Measurements from ENCODE around the gene MBOAT2. TPM values are rescaled to one million over a fixed set of nuclear protein-coding genes. Genes with fewer than 3 reads are reported as not detected.

MBOAT2 gene
- total RNA-seq, 2 donors from 2014 or later: 34.3 to 51.1 TPM

DNA sequence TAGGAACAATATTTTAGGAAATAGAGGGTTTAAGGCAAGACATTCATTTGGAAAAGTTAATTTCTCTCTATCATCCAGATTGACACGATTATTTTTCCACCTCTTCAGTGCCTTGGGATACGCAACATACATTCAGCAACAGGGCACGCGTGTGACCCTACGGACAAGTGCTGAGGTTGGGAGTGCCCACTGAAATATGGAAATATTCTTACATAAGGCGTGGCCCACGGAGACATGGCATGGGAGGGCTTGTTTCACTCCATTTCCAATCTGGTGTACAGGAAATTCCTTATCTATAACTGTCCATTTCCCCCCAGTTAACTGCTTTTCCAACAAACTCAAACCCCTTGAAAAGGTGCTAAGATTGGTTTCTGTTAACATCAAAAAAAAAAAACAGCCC is 145.2 kb downstream of the MBOAT2 start:
- H3K9ac ChIP-seq (ENCODE audit: low read depth in 2 of 2, low read length in 2 of 2): no peak overlapping the region
- no peaks in the 10 kb centered on the region for H3K27me3 ChIP-seq
- H3K27ac ChIP-seq: no peak overlapping the region
- intact Hi-C loops (cut with DNase I): no loop called here
- no peaks in the 10 kb centered on the region for H3K4me1 ChIP-seq
- H3K4me3 ChIP-seq: no peak overlapping the region
- DNase-seq: no peak
- no peaks in the 10 kb centered on the region for H3K9me3 ChIP-seq
- no peaks in the 10 kb centered on the region for H3K36me3 ChIP-seq
- TF ChIP-seq, protein P1, sequence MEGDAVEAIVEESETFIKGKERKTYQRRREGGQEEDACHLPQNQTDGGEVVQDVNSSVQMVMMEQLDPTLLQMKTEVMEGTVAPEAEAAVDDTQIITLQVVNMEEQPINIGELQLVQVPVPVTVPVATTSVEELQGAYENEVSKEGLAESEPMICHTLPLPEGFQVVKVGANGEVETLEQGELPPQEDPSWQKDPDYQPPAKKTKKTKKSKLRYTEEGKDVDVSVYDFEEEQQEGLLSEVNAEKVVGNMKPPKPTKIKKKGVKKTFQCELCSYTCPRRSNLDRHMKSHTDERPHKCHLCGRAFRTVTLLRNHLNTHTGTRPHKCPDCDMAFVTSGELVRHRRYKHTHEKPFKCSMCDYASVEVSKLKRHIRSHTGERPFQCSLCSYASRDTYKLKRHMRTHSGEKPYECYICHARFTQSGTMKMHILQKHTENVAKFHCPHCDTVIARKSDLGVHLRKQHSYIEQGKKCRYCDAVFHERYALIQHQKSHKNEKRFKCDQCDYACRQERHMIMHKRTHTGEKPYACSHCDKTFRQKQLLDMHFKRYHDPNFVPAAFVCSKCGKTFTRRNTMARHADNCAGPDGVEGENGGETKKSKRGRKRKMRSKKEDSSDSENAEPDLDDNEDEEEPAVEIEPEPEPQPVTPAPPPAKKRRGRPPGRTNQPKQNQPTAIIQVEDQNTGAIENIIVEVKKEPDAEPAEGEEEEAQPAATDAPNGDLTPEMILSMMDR (IDR thresholded peaks at IDR 0.05): no peak

DNA sequence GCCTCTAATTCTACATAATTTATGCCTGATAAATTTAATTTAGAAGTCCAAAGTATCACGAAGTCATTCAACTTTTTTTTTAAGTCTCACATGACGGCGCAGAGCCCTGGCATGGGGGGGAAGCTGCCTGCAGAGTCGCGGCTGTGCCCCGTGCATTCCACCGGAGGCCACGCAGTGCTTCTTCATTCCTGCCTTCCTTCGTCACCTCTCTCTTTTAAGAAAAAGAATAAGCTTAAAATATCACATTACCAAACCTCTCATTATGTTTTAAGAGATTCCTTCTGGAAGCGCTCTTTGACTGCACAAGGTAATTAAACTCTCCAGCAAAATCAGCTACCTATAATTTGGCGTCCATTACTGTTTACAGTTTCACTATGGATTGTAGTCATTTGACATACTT is 145.8 kb downstream of the MBOAT2 start:
- TF ChIP-seq, protein P1 (IDR thresholded peaks at IDR 0.05): no peak
- H3K36me3 ChIP-seq: no peaks in the 10 kb centered on the region
- no peak overlapping the region for H3K4me3 ChIP-seq
- H3K27ac ChIP-seq: no peak overlapping the region
- no peak overlapping the region for H3K9ac ChIP-seq (ENCODE audit: low read depth in 2 of 2, low read length in 2 of 2)
- intact Hi-C loops (cut with DNase I): no loop called here
- H3K9me3 ChIP-seq: no peaks in the 10 kb centered on the region
- no peak for DNase-seq
- no peaks in the 10 kb centered on the region for H3K4me1 ChIP-seq
- no peaks in the 10 kb centered on the region for H3K27me3 ChIP-seq

DNA sequence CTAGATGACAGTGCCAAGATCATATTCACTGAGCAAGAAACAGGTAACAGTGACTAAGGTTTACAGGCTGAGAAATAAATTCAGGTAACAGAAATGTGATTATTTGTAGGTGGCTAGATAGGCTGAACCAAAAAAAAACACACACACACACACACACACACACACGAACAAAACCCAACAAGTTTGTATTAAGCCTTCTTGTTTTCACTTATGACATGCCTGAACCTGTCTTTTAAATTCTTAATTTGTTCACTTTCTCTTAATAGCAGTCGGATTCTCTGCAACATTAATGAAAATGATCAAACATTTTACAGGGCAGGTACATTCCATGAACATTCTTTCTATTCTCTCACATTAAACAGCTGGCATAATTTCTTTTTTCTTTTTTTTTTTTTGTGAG is 147.3 kb downstream of the MBOAT2 start:
- H3K4me3 ChIP-seq: no peak overlapping the region
- no peaks in the 10 kb centered on the region for H3K9me3 ChIP-seq
- no peak overlapping the region for H3K9ac ChIP-seq (ENCODE audit: low read depth in 2 of 2, low read length in 2 of 2)
- TF ChIP-seq, protein P1 (IDR thresholded peaks at IDR 0.05): no peak
- no peaks in the 10 kb centered on the region for H3K4me1 ChIP-seq
- H3K27me3 ChIP-seq: no peaks in the 10 kb centered on the region
- no peaks in the 10 kb centered on the region for H3K36me3 ChIP-seq
- intact Hi-C loops (cut with DNase I): no loop called here
- DNase-seq: no peak
- H3K27ac ChIP-seq: no peak overlapping the region

DNA sequence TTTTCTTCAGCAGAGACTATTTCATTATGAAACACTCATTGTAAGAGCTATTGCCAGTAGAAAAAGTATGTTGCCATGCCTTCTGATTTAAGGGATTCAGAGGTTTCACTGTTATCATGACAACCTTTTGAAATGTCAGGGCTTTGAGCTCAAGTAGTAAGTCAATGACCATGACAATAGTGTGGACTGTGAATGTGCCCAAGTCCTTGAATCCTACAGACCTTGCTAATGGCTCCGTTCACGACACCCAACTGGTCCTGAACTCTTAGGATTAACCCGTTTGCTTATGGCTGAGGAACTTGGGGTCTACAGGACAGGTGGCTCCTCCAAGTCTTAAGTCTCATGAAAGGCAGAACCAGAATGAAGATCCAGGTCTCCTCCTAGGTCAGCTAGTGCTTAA is 148.5 kb downstream of the MBOAT2 start:
- Histone ChIP-seq H3K4me3 (no peak overlapping the region), H3K36me3 (no peaks in the 10 kb centered on the region), H3K27me3 (no peaks in the 10 kb centered on the region), H3K4me1 (no peaks in the 10 kb centered on the region), H3K27ac (no peak overlapping the region), H3K9ac (ENCODE audit: low read depth in 2 of 2, low read length in 2 of 2) (no peak overlapping the region), H3K9me3 (no peaks in the 10 kb centered on the region)
- no peak for DNase-seq
- intact Hi-C loops (cut with DNase I): no loop called here
- TF ChIP-seq, protein P1 (IDR thresholded peaks at IDR 0.05): no peak

DNA sequence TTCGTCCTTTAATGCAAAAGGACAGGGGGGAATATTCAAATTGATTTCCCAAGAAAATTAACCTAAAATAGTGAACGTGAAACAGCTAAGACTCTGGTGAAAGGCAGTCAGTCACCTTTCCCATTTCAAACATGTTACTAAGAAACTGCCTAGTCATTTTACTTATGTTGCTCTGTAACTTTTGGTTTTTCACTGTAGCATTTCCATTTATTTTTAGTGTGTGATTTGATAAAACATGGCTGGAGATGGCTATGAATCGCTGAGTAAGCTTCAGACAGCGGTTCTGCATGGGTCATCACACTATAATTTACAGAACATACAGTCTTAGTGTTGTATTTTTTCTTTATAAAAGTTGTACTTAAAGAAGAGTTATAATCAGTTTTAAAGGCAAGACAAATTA is 150.1 kb downstream of the MBOAT2 start:
- Histone ChIP-seq H3K4me3 (no peak overlapping the region), H3K4me1 (no peaks in the 10 kb centered on the region), H3K27ac (no peak overlapping the region), H3K9ac (ENCODE audit: low read depth in 2 of 2, low read length in 2 of 2) (no peak overlapping the region), H3K27me3 (no peaks in the 10 kb centered on the region), H3K9me3 (no peaks in the 10 kb centered on the region), H3K36me3 (no peaks in the 10 kb centered on the region)
- intact Hi-C loops (cut with DNase I): no loop called here
- TF ChIP-seq, protein P1 (IDR thresholded peaks at IDR 0.05): no peak
- no peak for DNase-seq

Measured in colonic mucosa (tissue), 4 donors.